Stimulated activated CD8-positive, alpha-beta memory T cell treated with anti-CD3 and anti-CD28 coated beads, Interleukin-4, amount 100 ng/mL, for 48 hours (primary cell): Measurements from ENCODE around the gene CYP4B1.

Experiments used
- DNase-seq: peaks from one replicate; pipeline ENCODE4 v3.0.0-alpha.2; 2020

The CYP4B1 gene

DNA sequence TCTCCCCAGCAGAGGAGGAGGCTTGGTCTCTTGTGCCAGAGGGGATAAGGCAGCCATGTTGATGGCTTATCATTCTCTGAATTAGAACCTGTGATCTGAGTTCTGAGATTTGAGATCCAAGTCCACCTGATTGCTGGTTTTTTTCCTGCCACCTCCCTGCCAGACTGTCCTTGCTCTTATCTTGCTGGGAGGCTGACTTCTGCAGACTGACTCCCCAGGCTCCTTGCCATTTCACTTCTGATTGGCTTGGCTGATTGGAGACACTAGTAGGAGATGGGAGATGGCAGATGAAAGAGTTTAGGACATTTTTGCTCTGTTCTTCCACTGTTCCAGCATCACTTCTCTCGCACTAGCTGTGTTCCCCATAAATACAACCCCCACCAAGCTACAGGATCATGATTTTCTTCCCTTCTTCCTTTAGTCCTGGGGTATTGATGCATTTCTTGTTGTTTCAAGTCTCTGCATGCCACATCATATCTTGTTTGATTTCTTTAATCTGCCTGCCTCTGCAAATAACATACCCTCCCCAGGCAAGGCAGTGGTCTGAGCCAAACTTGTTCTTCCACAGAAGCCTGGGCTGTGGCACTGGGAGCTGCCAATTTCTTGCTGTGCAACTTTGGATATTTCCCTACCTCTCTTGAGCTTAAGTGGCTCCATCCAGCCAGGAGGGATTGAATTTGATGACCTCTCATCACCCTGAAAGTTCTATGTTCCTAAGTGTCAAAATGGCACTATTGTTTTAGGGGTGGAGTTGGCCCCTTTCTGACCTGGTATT, 963 bp upstream of the CYP4B1 start:
- no peak for DNase-seq

DNA sequence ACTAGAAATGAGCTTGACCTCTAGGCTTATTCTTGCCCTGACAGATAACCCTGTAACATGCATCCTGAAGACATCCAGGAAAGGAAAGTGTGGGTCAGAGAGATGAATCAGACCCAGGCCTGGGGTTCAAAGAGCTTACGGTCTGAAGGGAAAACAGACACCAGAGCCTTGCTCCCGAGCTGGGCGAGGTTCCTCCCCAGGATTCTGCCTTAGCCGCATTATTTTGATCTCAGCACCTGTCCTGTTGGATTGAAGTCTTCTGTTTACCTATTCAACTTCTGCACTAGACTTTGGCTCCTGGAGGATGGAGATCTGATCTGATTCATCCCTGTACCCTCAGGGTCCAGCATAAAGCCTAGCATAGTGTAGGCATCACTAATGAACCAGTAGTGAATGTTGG, 1.9 kb downstream of the CYP4B1 start:
- DNase-seq = no peak

DNA sequence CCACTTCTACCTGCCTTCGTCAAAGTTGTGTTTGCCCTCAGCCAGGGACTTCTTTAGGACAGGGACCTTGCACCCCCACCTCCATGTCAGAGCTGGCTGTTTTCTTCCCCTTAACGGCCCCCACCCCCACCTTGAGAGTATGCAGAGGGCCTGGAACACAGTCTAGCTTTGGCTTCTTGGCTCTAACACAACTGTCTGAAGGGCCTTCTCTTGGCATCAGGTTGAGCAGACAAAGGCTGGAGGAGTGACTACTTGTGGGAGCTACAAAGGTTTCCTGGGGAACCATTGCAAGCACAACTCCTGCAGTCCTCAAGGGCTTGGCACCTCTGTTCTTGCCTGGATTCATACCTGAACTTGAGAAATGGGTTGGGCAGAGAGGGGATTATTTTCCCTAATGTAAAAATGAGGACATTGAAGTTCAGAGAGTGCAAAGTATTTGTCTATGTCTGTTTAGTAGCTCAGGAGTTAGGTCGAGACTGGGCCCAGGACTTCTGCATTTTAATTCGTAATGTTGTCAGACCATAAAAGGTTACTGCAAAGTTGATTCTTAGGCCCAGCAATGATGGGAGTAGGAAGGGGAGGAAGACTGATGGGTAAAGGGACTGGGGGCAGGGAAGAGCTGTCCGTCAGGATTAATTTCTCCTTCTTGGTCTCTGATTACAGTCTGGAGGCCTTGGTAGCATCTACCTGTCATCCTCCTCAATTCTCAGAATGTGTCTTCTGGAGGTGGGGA, 2.6 kb downstream of the CYP4B1 start:
- DNase-seq = no peak

DNA sequence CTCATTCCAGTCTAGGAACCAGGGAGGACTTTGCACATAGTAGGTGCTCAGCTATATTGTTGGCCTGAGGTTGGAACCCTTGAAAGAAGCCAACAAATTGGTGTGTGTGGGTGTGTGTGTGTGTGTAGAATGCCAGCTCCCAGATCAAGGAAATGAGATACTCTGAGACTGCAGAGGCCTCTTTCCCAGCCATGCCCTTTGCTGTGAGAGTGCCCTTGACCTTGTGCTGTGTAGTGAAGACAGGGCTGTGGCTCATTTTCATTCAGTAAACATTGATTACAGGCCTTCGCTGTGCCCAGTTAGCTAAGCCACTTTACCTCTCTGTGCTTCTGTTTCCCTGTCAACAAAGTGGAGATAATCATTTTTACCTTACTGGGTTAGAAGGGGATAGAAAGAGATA, 3.2 kb downstream of the CYP4B1 start:
- DNase-seq = no peak

DNA sequence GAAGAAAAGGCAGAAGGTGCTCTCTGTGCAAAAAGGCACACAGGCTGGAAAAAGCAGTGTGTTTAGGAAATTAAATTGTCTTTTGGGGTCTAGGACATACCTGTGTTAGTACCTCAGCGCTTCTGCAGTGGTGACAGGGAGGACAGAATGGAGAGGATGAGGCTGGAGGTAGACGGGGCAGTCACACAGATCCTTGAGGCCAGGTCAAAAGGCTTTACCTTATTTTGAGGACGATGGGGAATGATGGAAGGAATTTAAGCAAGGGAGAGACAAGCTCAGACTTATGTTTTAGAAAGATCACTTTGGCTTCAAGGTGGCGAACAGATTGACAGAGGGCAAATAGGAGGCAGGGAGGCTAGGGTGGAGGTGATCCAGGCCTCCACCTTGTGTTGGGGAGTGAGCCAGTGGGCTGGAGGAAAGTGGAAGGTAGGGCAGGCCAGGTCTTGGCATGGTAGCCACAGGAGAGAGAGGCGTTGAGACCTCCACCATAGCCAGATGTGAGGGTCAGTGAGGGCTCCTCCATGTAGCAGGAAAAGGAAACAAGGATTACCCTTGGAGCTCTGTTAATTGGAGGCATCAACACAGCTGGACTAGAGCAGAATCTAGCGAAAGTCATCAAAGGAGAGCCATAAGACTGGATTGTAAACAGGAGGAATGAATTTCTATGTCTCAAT, 4.2 kb downstream of the CYP4B1 start:
- DNase-seq = no peak

DNA sequence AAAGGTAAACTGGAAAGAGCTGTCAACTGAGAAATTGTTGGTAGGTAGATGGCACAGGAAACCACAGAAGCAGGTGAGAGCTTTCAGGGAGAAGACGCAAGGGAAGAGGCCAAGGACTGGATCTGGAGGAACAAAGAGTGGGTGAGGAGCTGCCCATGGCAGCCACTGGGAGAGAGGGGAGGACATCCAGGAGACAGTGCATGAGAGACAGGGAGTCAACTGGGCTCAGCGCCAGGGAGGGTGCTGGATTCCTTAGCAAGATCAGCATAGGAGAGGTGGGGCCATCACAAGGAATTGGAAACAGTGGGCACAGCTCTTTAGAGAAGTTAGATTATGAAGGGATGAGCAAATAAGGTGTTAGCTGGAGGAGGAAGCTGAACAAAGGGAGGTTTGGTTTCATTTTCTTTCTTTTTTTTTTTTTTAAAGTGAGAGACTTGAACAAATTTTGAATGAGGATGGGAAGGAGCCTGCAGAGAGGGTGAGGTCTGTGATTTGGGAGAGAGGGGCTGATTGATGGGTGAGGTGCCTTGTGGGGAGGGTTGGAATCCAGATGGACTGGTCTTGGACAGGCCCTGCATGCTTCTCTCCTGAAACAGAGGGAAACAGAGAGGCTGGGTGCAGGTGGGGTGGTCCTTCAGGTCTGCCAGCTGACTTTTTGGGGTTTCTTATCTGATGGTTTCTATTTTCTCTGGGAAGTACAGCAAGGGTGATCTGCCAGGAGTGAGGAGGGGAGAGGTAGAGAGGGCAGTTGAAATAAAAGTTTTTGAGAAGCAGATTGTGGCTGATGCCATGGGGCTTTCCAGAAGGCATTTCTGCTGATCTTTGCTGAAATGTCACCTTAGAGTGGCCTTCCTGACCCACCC, 5.4 kb downstream of the CYP4B1 start:
- DNase-seq = no peak

DNA sequence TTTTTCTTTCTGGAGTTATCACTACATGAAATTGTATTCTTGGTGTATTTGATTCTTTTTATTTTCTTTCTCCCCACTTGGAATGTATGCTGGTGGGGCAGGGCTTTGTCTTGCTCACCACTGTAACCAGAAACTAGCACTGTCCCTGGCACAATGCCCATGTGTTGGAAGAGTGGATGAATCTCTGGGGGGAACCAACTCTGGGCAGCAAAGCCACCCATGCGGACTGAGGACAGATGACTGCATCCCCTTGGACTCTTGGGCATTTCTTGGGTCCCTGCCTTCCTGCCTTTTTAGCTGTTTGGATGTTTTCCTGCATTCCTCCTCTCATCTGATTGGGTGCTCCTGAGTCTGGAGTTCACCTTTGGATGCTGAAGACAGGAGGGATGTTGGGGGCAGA, 6.1 kb downstream of the CYP4B1 start:
- no peak for DNase-seq

DNA sequence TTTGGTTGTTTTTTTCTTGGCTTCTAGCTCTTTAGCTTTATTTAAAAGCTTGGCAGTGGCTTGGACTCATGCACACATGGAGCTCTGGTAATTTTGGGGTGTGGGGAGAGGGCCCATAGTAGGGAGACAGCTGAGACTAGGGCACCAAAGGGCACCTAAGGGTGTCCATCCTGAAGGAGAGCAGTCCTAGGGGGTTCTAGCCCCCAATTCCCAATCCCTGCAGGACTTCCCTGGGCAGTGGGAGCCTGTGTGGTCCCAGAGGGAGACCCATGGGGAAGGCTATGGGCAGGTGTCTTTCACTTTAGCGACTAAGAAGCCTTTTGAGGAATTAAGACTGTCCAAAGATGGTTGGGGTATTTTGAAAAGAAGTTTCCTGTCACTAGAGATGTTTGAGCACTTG, 6.9 kb downstream of the CYP4B1 start:
- DNase-seq = no peak

DNA sequence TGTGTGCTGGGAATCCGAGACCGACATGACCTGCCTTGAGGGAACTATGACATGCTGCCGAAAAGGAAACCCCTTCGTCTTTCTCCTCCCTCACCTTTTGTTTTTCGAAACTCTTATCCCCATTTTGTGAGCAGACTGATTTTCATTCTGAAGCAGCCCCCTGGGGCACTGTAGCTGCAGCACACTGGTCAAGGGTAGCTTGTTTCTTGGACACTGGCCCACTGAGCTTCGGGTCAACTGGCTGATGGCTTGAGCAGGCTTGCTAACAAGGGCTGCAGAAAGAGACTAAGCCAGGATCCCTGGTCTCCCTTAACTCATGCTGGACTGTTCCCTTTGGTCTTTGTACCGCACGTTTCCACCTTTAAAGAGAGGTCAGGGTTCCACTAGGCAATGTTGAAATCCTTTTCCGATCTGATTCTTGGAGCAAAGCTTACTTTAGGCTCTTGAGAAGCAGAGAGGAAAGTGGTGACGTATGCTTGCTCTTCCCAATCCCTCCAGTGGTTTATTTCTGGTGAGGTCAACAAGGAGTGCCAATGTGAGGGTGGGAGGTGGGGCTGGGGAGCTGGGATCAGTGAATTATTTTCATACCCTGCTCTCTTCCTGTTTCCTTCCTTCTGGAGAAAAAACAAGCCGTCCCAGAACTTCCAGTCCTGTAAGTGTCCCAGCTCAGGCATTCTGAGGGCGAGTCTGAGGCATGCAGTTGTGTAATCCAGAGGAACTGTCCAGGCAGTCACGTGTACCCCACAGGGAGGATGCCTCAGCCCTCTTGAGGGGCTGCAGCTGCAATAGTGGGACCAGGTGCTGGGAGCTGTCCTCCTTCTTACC, 7.6 kb downstream of the CYP4B1 start:
- no peak for DNase-seq

DNA sequence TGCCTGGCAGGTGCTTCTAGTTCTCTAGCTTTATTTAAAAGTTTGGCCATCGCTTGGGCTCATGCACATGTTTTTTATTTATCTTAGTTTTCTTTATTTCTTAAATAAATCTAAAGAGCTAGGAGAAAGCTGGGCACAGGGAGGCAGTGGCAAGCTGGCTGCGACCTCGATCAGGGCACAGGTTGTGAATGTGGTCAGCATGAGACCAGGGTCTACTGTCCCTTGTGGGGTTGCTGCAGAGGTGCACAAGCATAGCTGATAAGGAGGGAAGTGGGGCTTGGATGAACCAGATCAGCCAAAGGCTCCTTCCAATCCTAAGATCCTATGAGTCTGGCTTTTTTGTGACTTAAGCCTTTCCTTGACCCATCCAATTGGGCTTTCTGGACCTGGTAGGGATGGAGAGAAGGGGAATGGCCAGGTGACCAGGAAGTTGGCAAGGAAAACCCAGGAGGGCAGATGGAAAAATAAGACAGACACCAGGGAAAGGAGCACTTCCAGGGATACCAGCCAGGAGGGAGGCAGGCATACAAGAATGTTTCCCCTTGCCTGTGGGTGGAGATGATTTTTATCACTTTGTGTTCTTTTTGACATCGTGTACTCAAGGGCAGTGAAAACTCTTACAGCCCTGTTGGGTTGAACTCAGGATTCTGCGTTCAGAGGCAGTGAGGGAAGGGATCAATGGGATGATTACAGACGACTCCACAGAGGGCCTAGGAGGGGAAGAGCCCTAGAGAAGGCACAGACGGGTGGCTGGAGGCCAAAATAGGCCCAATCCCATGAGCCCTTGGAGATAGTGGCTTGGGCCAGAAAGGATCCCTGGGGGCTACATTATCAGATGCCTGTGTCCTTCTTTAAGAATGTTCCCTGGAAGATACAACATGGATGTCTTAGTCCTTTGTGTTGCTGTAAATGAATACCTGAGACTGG, 8.5 kb downstream of the CYP4B1 start:
- DNase-seq = no peak

DNA sequence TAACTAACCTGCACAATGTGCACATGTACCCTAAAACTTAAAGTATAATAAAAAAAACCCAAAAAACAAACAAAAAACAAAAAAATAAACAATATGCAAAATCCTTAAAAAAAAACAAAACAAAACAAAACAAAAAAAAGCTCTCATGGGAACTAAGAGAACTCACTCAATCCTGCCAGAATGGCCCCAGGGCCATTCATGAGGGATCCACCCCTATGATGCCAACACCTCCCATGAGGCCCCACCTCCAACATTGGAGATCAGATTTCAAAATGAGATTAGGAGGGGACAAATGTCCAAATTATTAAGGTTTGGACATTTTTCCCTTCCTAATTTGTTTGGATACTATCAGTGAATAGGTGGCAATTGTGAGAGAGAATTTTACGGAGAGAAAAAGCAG, 10.2 kb downstream of the CYP4B1 start:
- DNase-seq = no peak

DNA sequence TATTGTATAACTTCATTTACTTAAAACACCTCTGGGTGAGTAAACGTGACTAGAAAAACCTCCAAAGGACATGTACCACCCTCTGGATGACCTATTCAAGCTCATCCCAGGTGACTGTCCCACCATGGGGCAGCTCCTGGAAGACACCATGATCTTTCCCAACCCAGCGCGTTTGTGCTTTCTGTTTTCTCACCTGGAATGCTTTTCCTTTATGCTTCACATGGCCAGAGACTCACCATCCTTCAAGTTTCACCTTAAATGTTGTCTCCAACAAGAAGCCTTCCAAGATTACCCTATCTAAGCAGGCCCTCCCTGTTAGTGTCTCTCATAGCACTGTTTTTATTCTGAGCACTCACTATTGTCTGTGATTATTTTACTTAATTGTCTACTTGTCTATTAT, 11.1 kb downstream of the CYP4B1 start:
- DNase-seq = no peak

DNA sequence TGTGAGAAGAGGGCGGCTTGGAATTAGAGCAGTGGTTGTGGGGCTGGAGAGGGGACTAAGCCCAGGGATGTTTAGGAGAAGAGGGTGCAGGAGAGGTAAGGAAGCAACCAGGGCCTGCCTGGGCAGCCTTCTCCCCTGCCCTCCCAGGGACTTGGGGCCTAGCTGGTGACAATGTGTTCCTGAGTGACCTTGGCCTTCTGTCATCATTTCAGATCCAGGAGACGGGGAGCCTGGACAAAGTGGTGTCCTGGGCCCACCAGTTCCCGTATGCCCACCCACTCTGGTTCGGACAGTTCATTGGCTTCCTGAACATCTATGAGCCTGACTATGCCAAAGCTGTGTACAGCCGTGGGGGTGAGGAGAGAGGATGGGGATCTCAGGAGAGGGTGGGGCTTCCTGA, 11.8 kb downstream of the CYP4B1 start:
- DNase-seq = no peak

DNA sequence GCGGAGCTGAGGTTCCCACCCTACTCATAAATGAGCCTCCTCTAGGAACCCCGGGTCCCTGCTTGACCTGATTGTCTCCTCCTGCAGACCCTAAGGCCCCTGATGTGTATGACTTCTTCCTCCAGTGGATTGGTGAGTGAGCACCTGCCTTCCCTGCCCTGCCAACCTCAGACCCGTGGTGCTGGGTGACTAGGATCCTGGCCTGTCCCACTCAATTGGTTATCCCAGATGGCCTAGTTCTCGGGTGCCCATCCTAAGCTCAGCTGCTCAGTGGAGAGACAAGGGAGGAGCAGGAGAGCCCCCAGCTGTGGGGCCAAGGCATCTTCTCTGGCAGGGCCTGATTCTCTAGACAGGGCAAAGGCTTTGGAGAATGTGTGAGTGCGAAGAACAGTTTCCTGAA, 12.2 kb downstream of the CYP4B1 start:
- no peak for DNase-seq

DNA sequence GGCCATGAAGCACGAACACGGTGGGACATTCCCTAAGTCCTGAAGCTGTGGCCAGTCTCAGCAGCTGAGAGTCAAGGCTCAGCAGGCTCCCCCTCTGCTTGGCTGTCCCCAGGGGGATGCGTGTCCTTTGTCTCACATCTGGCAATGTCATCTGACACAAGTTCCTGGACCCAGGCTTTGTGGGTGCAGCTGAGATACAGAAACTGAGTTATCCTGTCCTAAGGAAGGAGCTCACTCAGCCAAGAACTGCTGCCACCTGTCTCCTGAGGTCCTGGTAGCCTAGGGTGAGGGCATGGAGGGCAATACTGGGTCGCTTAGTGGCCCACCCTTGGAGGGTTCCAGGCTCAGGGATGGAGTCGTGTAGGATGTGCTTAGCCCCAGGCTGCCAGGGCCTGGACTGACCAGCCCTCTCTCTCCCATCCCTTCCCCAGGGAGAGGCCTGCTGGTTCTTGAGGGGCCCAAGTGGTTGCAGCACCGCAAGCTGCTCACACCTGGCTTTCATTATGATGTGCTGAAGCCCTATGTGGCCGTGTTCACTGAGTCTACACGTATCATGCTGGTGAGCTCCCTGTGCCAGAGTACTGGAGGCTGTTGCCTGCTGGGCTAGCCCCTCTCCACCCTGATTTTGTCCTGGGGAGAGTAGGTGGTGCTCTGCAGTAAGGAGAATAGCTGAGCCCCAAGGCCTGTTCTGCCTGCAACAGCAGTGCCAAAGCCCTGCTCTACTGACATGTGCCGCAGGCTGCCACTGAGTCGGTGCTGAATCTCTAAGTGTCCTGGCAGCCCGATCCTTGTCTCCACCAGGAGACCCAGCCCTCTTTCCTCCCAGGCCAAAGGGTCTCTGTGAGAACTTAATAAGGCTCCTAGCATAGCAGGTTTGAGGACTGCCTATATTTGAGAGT, 13.5 kb downstream of the CYP4B1 start:
- DNase-seq = no peak

DNA sequence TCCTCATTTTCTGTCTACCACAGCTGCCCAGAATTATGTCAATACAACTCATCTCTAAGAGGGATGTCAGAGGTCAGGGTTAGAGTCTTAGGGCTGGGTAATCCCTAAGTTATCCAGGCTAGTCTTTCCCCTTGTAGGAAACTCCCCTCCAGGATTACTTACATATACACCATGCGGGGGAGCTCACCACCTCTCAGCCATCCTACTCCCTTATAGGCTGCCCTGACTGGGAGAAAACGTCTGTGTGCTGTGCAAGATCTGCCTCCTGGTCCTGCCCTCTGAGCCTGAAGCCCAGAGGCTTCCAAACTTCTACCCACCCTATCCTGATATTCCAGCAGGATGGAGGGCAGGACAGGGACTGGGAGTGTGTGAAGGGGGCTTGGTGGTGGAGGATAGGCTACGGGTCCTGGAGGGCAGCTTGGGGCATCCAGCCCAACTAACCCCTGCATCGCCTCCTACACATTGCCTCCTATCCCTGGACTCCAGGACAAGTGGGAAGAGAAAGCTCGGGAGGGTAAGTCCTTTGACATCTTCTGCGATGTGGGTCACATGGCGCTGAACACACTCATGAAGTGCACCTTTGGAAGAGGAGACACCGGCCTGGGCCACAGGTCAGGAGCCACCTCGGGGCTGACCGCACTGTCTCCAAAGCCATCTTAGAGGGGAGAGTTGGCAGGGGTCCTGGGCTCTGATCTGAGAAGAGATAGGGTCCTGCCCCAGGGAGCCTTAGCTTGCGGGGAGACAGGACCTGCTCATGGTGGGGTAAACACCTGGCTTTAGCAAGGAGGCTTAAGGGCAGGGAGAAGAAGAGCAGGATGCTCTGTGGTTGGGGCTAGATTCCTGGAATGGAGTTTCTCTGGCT, 14.4 kb downstream of the CYP4B1 start:
- DNase-seq = no peak

DNA sequence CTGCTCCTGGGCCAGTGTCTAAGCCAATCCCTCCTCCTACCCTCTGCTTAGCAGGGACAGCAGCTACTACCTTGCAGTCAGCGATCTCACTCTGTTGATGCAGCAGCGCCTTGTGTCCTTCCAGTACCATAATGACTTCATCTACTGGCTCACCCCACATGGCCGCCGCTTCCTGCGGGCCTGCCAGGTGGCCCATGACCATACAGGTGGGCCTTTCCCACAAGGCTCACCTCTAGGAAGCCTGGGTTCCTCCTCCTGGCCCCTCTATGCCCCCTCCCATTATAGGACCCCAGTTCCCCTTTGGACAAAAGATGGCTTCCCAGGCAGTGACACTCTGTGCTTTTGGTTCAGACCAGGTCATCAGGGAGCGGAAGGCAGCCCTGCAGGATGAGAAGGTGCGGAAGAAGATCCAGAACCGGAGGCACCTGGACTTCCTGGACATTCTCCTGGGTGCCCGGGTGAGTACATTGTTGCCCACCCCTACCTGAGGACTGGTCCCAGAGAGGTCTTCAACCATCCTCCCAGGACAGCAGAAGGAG, 15.1 kb downstream of the CYP4B1 start:
- no peak for DNase-seq

DNA sequence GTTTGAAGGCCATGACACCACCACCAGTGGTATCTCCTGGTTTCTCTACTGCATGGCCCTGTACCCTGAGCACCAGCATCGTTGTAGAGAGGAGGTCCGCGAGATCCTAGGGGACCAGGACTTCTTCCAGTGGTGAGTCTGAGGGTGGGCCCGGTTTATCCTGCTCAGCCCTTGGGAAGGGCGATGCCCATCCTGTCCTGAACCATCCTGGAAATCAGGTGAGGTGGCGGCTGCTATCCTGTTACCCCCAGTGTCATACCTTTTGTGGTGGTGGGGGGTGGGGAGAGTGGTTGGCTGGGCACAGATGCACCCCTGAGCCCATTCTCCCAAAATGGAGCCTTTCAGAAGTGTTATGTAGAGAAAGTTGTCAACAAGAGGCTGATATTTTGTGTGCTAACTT, 16.3 kb downstream of the CYP4B1 start:
- DNase-seq = no peak

DNA sequence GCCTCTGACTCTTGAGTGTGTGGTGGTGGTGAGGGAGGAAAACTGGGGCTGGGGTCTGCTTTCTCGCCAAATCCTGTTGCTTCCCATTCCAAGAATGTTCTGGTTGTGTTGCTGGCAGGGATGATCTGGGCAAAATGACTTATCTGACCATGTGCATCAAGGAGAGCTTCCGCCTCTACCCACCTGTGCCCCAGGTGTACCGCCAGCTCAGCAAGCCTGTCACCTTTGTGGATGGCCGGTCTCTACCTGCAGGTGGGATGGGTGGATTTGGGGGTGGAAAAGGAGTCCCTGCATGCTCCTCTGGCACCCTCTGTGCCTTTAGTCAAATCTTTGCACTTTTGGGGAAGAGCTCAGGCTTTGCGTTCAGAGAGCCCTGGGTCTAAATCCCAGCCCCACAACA, 18.1 kb downstream of the CYP4B1 start:
- DNase-seq = no peak
